ENCODE results near the gene BGLAP.

The BGLAP gene

GRCh38 chr1:156289857-156290256, 47.9 kb downstream of the BGLAP start:
- Histone ChIP-seq H3K9ac (ENCODE audit: low read depth, low read length) (no peak overlapping the region), H4K20me1 (ENCODE audit: insufficient read depth, low read length) (no peaks in the 10 kb centered on the region), H3K79me2 (ENCODE audit: insufficient read depth, low read length) (peaks cover 4% of the 10 kb centered on the region), H3K4me2 (ENCODE audit: insufficient read depth, low read length) (no peak overlapping the region), H3K4me1 (ENCODE audit: insufficient read depth, low read length) (peaks cover 7% of the 10 kb centered on the region), H3K27me3 (ENCODE audit: insufficient read depth, low read length, poor library complexity) (no peaks in the 10 kb centered on the region), H2AFZ (ENCODE audit: low read depth, low read length) (no peak overlapping the region), H3K9me3 (ENCODE audit: insufficient read depth, low read length, severe bottlenecking) (no peaks in the 10 kb centered on the region), H3K27ac (ENCODE audit: low read length) (no peak overlapping the region), H3K4me3 (ENCODE audit: low read depth in 1 of 2, low read length in 2 of 2) (no peak overlapping the region), H3K36me3 (ENCODE audit: insufficient read depth, low read length) (peaks cover 41% of the 10 kb centered on the region)
- DNase-seq (no peak), ATAC-seq (ENCODE audit: insufficient read depth, low read depth) (no peak)
- TF ChIP-seq EZH2 (IDR thresholded peaks at IDR 0.05; ENCODE audit: borderline replicate concordance, low read depth, low read length, severe bottlenecking), result no peak
- TF ChIP-seq CTCF (IDR thresholded peaks at IDR 0.05; ENCODE audit: borderline replicate concordance, extremely low read depth, low read length, poor library complexity, severe bottlenecking), result no peak

- no peak for ATAC-seq (ENCODE audit: insufficient read depth, low read depth)
- no peak overlapping the region for H3K4me3 ChIP-seq (ENCODE audit: low read depth in 1 of 2, low read length in 2 of 2)
- no peak overlapping the region for H3K9ac ChIP-seq (ENCODE audit: low read depth, low read length)
- peaks cover 17% of the 10 kb centered on the region for H3K4me1 ChIP-seq (ENCODE audit: insufficient read depth, low read length)
- H3K4me2 ChIP-seq (ENCODE audit: insufficient read depth, low read length), result no peak overlapping the region
- TF ChIP-seq EZH2 (IDR thresholded peaks at IDR 0.05; ENCODE audit: borderline replicate concordance, low read depth, low read length, severe bottlenecking) (no peak), CTCF (IDR thresholded peaks at IDR 0.05; ENCODE audit: borderline replicate concordance, extremely low read depth, low read length, poor library complexity, severe bottlenecking) (no peak)
- H4K20me1 ChIP-seq (ENCODE audit: insufficient read depth, low read length), result no peaks in the 10 kb centered on the region
- H3K27me3 ChIP-seq (ENCODE audit: insufficient read depth, low read length, poor library complexity), result no peaks in the 10 kb centered on the region
- H3K79me2 ChIP-seq (ENCODE audit: insufficient read depth, low read length), result peaks cover 9% of the 10 kb centered on the region
- peaks cover 29% of the 10 kb centered on the region for H3K36me3 ChIP-seq (ENCODE audit: insufficient read depth, low read length)
- H2AFZ ChIP-seq (ENCODE audit: low read depth, low read length), result no peak overlapping the region
- DNase-seq, result no peak
- no peaks in the 10 kb centered on the region for H3K9me3 ChIP-seq (ENCODE audit: insufficient read depth, low read length, severe bottlenecking)
- H3K27ac ChIP-seq (ENCODE audit: low read length), result no peak overlapping the region
These were observed 49.5 kb downstream of the BGLAP start for GRCh38 chr1:156291226-156292061.

All from DND-41 (cell line).